AML-193 (cell line): ENCODE measurements around the gene PRKCA.
"Not testable (repeated sequence)": the region's sequence is repeated elsewhere in the genome, so short reads cannot be mapped to it uniquely, and the experiment has no call there.

ENCODE experiments used
- DNase-seq, 2 experiments: peaks; one replicate each; lab custom pipeline; 2025; lab: John Stamatoyannopoulos, UW

PRKCA gene

GRCh38 chr17:66578781-66579489 is 276.5 kb downstream of the PRKCA start:
- DNase-seq, result peak; percentile 64 to 67

- no peak for DNase-seq
Measured at GRCh38 chr17:66579556-66579955, 277.1 kb downstream of the PRKCA start.

- no peak for DNase-seq
Measured at GRCh38 chr17:66580184-66580955, 278.0 kb downstream of the PRKCA start.

- DNase-seq, result no peak
Measured at GRCh38 chr17:66580956-66581391, 278.6 kb downstream of the PRKCA start.

GRCh38 chr17:66582373-66583111 is 280.1 kb downstream of the PRKCA start:
- DNase-seq, result no peak

- DNase-seq, result no peak
Measured at GRCh38 chr17:66583112-66583748, 280.8 kb downstream of the PRKCA start.

GRCh38 chr17:66584927-66585326 is 282.5 kb downstream of the PRKCA start:
- no peak for DNase-seq

GRCh38 chr17:66585472-66585871 is 283.1 kb downstream of the PRKCA start:
- DNase-seq, result no peak

GRCh38 chr17:66589892-66590291 is 287.5 kb downstream of the PRKCA start:
- DNase-seq, result no peak

GRCh38 chr17:66593116-66593515 is 290.7 kb downstream of the PRKCA start:
- DNase-seq, result no peak

- no peak for DNase-seq
Measured at GRCh38 chr17:66595893-66596292, 293.5 kb downstream of the PRKCA start.

- DNase-seq, result no peak
Measured at GRCh38 chr17:66602659-66603384, 300.4 kb downstream of the PRKCA start.

GRCh38 chr17:66604376-66604775 is 302.0 kb downstream of the PRKCA start:
- no peak for DNase-seq

- no peak for DNase-seq
Measured at GRCh38 chr17:66605541-66605940, 303.1 kb downstream of the PRKCA start.

- no peak for DNase-seq
Measured at GRCh38 chr17:66610361-66611133, 308.1 kb downstream of the PRKCA start.

- DNase-seq, result no peak
Measured at GRCh38 chr17:66611397-66611796, 309.0 kb downstream of the PRKCA start.

- no peak for DNase-seq
Measured at GRCh38 chr17:66612993-66613392, 310.6 kb downstream of the PRKCA start.

GRCh38 chr17:66614469-66614868 is 312.1 kb downstream of the PRKCA start:
- no peak for DNase-seq

- DNase-seq, result no peak
Measured at GRCh38 chr17:66619206-66619605, 316.8 kb downstream of the PRKCA start.

GRCh38 chr17:66620528-66620927 is 318.1 kb downstream of the PRKCA start:
- no peak for DNase-seq

GRCh38 chr17:66624630-66625029 is 322.2 kb downstream of the PRKCA start:
- DNase-seq, result not testable (repeated sequence)
